Common myeloid progenitor, CD34-positive (primary cell): ENCODE data around the gene IFNGR2. TPM values are rescaled to one million over a fixed set of nuclear protein-coding genes. Genes with fewer than 3 reads are reported as not detected.

Experiments used
- CTCF ChIA-PET: fragments of 350-600 bp; sonication (Branson Sonifier 250); formaldehyde crosslinking; loops from one replicate; lab custom pipeline; 2021; ENCODE audit warnings: antibody characterized with exemption; lab: Charles Lee
- POLR2A ChIA-PET: fragments of 350-600 bp; sonication (Branson Sonifier 250); formaldehyde crosslinking; loops from one replicate; lab custom pipeline; 2021; ENCODE audit warnings: antibody characterized with exemption; lab: Charles Lee
- DNase-seq, 3 donors: peaks; one replicate each; pipeline versions ENCODE4 v3.0.0 to v3.0.0-alpha.2; 2013
- H3K27ac ChIP-seq, 2 experiments: 1 replicate in 1 of 2; 2 replicates in 1 of 2; pipeline ENCODE4 v1.7.0; 2013; ENCODE audit warnings: inconsistent platforms in 2 of 2, low read length in 2 of 2, mild to moderate bottlenecking in 2 of 2, low read depth in 1 of 2, moderate library complexity in 1 of 2; ENCODE audit not compliant: severe bottlenecking in 2 of 2, insufficient read depth in 1 of 2, poor library complexity in 1 of 2
- H3K27me3 ChIP-seq, 5 experiments: replicated peaks in 2 of 5; 1 replicate in 3 of 5; 2 replicates in 2 of 5; pipeline versions ENCODE4 v1.6.1 to v1.7.0; 2013; ENCODE audit warnings: low read length in 4 of 5, mild to moderate bottlenecking in 2 of 5, moderate library complexity in 2 of 5, inconsistent platforms in 1 of 5; ENCODE audit not compliant: insufficient read depth in 5 of 5, control insufficient read depth in 4 of 5
- H3K36me3 ChIP-seq, 4 experiments: 1 replicate in 2 of 4; 2 replicates in 2 of 4; pipeline versions ENCODE4 v1.6.1 to v1.7.0; 2013; ENCODE audit warnings: low read length in 3 of 4, control low read depth in 1 of 4, mild to moderate bottlenecking in 1 of 4; ENCODE audit not compliant: control insufficient read depth in 4 of 4, insufficient read depth in 4 of 4
- H3K4me1 ChIP-seq, 4 experiments: 1 replicate in 3 of 4; 2 replicates in 1 of 4; pipeline versions ENCODE4 v1.6.1 to v1.7.1; 2013; ENCODE audit warnings: low read length in 3 of 4, mild to moderate bottlenecking in 3 of 4, control low read depth in 1 of 4, inconsistent platforms in 1 of 4, moderate library complexity in 1 of 4; ENCODE audit not compliant: control insufficient read depth in 4 of 4, insufficient read depth in 4 of 4; ENCODE audit errors: control extremely low read depth in 1 of 4
- H3K4me3 ChIP-seq, 7 experiments: 1 replicate in 4 of 7; 2 replicates in 3 of 7; pipeline versions ENCODE4 v1.5.1 to v1.7.0; 2013; ENCODE audit warnings: mild to moderate bottlenecking in 7 of 7, low read length in 6 of 7, moderate library complexity in 6 of 7, inconsistent platforms in 2 of 7, low read depth in 2 of 7, control low read depth in 1 of 7; ENCODE audit not compliant: insufficient read depth in 4 of 7, control insufficient read depth in 1 of 7; ENCODE audit errors: extremely low read depth in 1 of 7
- H3K9me3 ChIP-seq, 5 experiments: 1 replicate in 4 of 5; 2 replicates in 1 of 5; pipeline versions ENCODE4 v1.6.1 to v1.7.1; 2013; ENCODE audit warnings: low read length in 4 of 5, mild to moderate bottlenecking in 2 of 5, inconsistent platforms in 1 of 5, low read depth in 1 of 5, moderate library complexity in 1 of 5; ENCODE audit not compliant: control insufficient read depth in 4 of 5, insufficient read depth in 2 of 5; ENCODE audit errors: control extremely low read depth in 1 of 5
- WGBS: methylation state at CpG from one replicate; pipeline ENCODE4 v1.1.5; 2013; ENCODE audit not compliant: insufficient coverage; 5-methylcytosine and 5-hydroxymethylcytosine counted together
- polyA plus RNA-seq: library from polyadenylated mRNA; unstranded; fragments of 120-200 nt; gene quantifications from one replicate; pipeline ENCODE4 v1.2.1, GENCODE V29; 2013

The IFNGR2 gene, protein sequence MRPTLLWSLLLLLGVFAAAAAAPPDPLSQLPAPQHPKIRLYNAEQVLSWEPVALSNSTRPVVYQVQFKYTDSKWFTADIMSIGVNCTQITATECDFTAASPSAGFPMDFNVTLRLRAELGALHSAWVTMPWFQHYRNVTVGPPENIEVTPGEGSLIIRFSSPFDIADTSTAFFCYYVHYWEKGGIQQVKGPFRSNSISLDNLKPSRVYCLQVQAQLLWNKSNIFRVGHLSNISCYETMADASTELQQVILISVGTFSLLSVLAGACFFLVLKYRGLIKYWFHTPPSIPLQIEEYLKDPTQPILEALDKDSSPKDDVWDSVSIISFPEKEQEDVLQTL
- 35.5 TPM for polyA plus RNA-seq

GRCh38 chr21:33403128-33403785 is at the start of gene IFNGR2:
Gene IFNGR2, plus strand, starts transcription at chr21:33403413. Its CDS starts 131 bp downstream, at chr21:33403544.
- H3K9me3 ChIP-seq: no peaks in the 10 kb centered on the region
- POLR2A ChIA-PET: no interaction called here
- peaks cover 0 to 2% (median 0%) of the 10 kb centered on the region in 4 experiments for H3K36me3 ChIP-seq
- H3K27me3 ChIP-seq: no peaks in the 10 kb centered on the region
- peak within 1 kb of the TSS; percentile 67 to 92 (median 84) for H3K4me3 ChIP-seq
- H3K27ac ChIP-seq: peak within 1 kb of the TSS; percentile 50 to 86
- peak in 2 of 3 donors; percentile 47 to 57 for DNase-seq
- peaks cover 3 to 46% (median 32%) of the 10 kb centered on the region in 4 experiments for H3K4me1 ChIP-seq
- CTCF ChIA-PET: interaction anchor here (1.0 to 2.3 kb wide), 3 partner anchors 18 to 43 kb away, joined by 3 to 9 read pairs (median 8); no protein-coding TSS in a partner anchor
- WGBS: 0% methylated on average over 75 of the region's 89 CpGs

GRCh38 chr21:33355355-33355754 is 47.9 kb upstream of the IFNGR2 start:
- Histone ChIP-seq H3K4me3 (no peak overlapping the region), H3K4me1 (peaks cover 0 to 6% (median 0%) of the 10 kb centered on the region in 4 experiments), H3K27me3 (no peaks in the 10 kb centered on the region), H3K36me3 (peaks cover 19 to 32% (median 25%) of the 10 kb centered on the region in 4 experiments), H3K9me3 (no peaks in the 10 kb centered on the region), H3K27ac (peak overlapping the region in 1 of 2 experiments; percentile 59)
- ChIA-PET CTCF (interaction anchor here (1.4 kb wide), 2 partner anchors 9 to 90 kb away, joined by 6 to 7 read pairs; no protein-coding TSS in a partner anchor), POLR2A (interaction anchor here (0.5 kb wide), 1 partner anchor 11 kb away, joined by 3 read pairs; no protein-coding TSS in a partner anchor)
- no peak for DNase-seq
- 73% methylated on average over 5 of the region's 6 CpGs for WGBS

DNA sequence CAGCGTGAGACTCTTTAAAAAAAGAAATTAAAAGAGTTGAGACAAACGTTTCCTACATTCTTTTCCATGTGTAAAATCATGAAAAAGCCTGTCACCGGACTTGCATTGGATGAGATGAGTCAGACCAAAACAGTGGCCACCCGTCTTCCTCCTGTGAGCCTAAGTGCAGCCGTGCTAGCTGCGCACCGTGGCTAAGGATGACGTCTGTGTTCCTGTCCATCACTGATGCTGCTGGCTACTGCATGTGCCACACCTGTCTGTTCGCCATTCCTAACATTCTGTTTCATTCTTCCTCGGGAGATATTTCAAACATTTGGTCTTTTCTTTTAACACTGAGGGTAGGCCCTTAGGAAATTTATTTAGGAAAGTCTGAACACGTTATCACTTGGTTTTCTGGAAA is 47.2 kb upstream of the IFNGR2 start:
- 98% methylated on average over 11 of the region's 11 CpGs for WGBS
- POLR2A ChIA-PET: interaction anchor here (0.5 kb wide), 1 partner anchor 11 kb away, joined by 3 read pairs; no protein-coding TSS in a partner anchor
- CTCF ChIA-PET: interaction anchor here (1.2 to 1.4 kb wide), 3 partner anchors 9 to 89 kb away, joined by 3 to 7 read pairs (median 4); no protein-coding TSS in a partner anchor
- Histone ChIP-seq H3K9me3 (no peaks in the 10 kb centered on the region), H3K4me3 (no peak overlapping the region), H3K4me1 (peaks cover 1 to 10% (median 5%) of the 10 kb centered on the region in 4 experiments), H3K27ac (no peak overlapping the region), H3K36me3 (peaks cover 18 to 31% (median 23%) of the 10 kb centered on the region in 4 experiments), H3K27me3 (no peaks in the 10 kb centered on the region)
- DNase-seq: no peak

GRCh38 chr21:33357177-33357576 is 46.0 kb upstream of the IFNGR2 start:
- WGBS: 94% methylated on average over 8 of the region's 8 CpGs
- no peak for DNase-seq
- Histone ChIP-seq H3K9me3 (no peaks in the 10 kb centered on the region), H3K27me3 (no peaks in the 10 kb centered on the region), H3K4me3 (no peak overlapping the region), H3K4me1 (peaks cover 8 to 22% (median 14%) of the 10 kb centered on the region in 4 experiments), H3K36me3 (peaks cover 13 to 26% (median 17%) of the 10 kb centered on the region in 4 experiments), H3K27ac (no peak overlapping the region)
- CTCF ChIA-PET: interaction anchor here (1.0 to 1.4 kb wide), 2 partner anchors 12 to 20 kb away, joined by 3 read pairs; no protein-coding TSS in a partner anchor
- POLR2A ChIA-PET: no interaction called here

GRCh38 chr21:33359446-33359845 is 43.8 kb upstream of the IFNGR2 start:
- Histone ChIP-seq H3K27me3 (no peaks in the 10 kb centered on the region), H3K4me3 (no peak overlapping the region), H3K27ac (no peak overlapping the region), H3K4me1 (peaks cover 9 to 29% (median 23%) of the 10 kb centered on the region in 4 experiments), H3K36me3 (peaks cover 10 to 23% (median 14%) of the 10 kb centered on the region in 4 experiments), H3K9me3 (no peaks in the 10 kb centered on the region)
- CTCF ChIA-PET: interaction anchor here (0.8 to 3.0 kb wide), 8 partner anchors 9 to 86 kb away, joined by 3 to 26 read pairs (median 5); partner anchors contain the start of gene IFNAR1
- DNase-seq: no peak
- 97% methylated on average over 4 of the region's 4 CpGs for WGBS
- POLR2A ChIA-PET: no interaction called here

GRCh38 chr21:33360281-33360680 is 42.9 kb upstream of the IFNGR2 start:
- H3K36me3 ChIP-seq: peaks cover 8 to 18% (median 14%) of the 10 kb centered on the region in 4 experiments
- no peak for DNase-seq
- H3K9me3 ChIP-seq: no peaks in the 10 kb centered on the region
- H3K4me1 ChIP-seq: peaks cover 9 to 25% (median 23%) of the 10 kb centered on the region in 4 experiments
- H3K27ac ChIP-seq: no peak overlapping the region
- no peaks in the 10 kb centered on the region for H3K27me3 ChIP-seq
- POLR2A ChIA-PET: no interaction called here
- 90% methylated on average over 5 of the region's 6 CpGs for WGBS
- H3K4me3 ChIP-seq: no peak overlapping the region
- CTCF ChIA-PET: interaction anchor here (1.1 to 3.1 kb wide), 19 partner anchors 9 to 526 kb away, joined by 3 to 26 read pairs (median 6); partner anchors contain the start of gene IFNAR1
